Activated T-helper 2 cell treated with anti-CD3 and anti-CD28 coated beads, Interferon-gamma antibody, Interleukin-2, Interleukin-4, amounts not matched to agents 10 μg/mL and 5 μg/mL and 100 μg/mL, durations not matched to agents 14 hours and 24 hours and 36 hours (primary cell): ENCODE measurements around the gene ROMO1. TPM values are rescaled to one million over a fixed set of nuclear protein-coding genes. Genes with fewer than 3 reads are reported as not detected.
"Not testable (repeated sequence)": the region's sequence is repeated elsewhere in the genome, so short reads cannot be mapped to it uniquely, and the experiment has no call there.

Experiments used
- DNase-seq: peaks from one replicate; pipeline ENCODE4 v3.0.0; 2021; ENCODE audit warnings: low spot score
- H3K27ac Mint-ChIP-seq: one replicate; pipeline ENCODE4 v1.8.0; 2021; ENCODE audit warnings: mixed read lengths
- H3K27me3 Mint-ChIP-seq: one replicate; pipeline ENCODE4 v1.8.0; 2021; ENCODE audit warnings: low read depth, mixed read lengths
- H3K36me3 Mint-ChIP-seq: one replicate; pipeline ENCODE4 v1.8.0; 2021; ENCODE audit warnings: low read depth, mixed read lengths
- H3K4me1 Mint-ChIP-seq: one replicate; pipeline ENCODE4 v1.8.0; 2021; ENCODE audit warnings: low read depth, mixed read lengths
- H3K4me3 Mint-ChIP-seq: one replicate; pipeline ENCODE4 v1.8.0; 2021; ENCODE audit warnings: low read depth, mild to moderate bottlenecking, moderate library complexity, mixed read lengths
- H3K9me3 Mint-ChIP-seq: one replicate; pipeline ENCODE4 v1.8.0; 2021; ENCODE audit warnings: mixed read lengths
- intact Hi-C: fragments of 100-400 bp; cut with micrococcal nuclease; formaldehyde crosslinking; loops from one replicate; pipeline ENCODE4 v1.15.1; 2023
- total RNA-seq: library from RNA; stranded (reverse); gene quantifications from 2 replicates; pipeline ENCODE4 v1.2.3, GENCODE V29; 2022

ROMO1 gene
- total RNA-seq, 1 donor from 2014 or later, result 98.4 TPM

GRCh38 chr20:35719717-35720116, 20.5 kb downstream of the ROMO1 start:
- Mint-ChIP-seq H3K4me3 (no peak overlapping the region), H3K4me1 (peaks cover 21% of the 10 kb centered on the region), H3K27ac (no peak overlapping the region), H3K27me3 (no peaks in the 10 kb centered on the region), H3K9me3 (no peaks in the 10 kb centered on the region), H3K36me3 (peaks cover 81% of the 10 kb centered on the region)
- intact Hi-C loops, result no loop called here
- DNase-seq, result no peak

GRCh38 chr20:35720165-35721123, 21.2 kb downstream of the ROMO1 start:
- H3K27me3 Mint-ChIP-seq, result no peaks in the 10 kb centered on the region
- H3K4me1 Mint-ChIP-seq, result peaks cover 18% of the 10 kb centered on the region
- no peaks in the 10 kb centered on the region for H3K9me3 Mint-ChIP-seq
- H3K4me3 Mint-ChIP-seq, result no peak overlapping the region
- no peak overlapping the region for H3K27ac Mint-ChIP-seq
- no peak for DNase-seq
- peaks cover 83% of the 10 kb centered on the region for H3K36me3 Mint-ChIP-seq
- intact Hi-C loops, result no loop called here

- intact Hi-C loops, result no loop called here
- Mint-ChIP-seq H3K36me3 (peaks cover 84% of the 10 kb centered on the region), H3K9me3 (no peaks in the 10 kb centered on the region), H3K27ac (no peak overlapping the region), H3K4me1 (peaks cover 16% of the 10 kb centered on the region), H3K27me3 (no peaks in the 10 kb centered on the region), H3K4me3 (no peak overlapping the region)
- DNase-seq, result no peak
These were observed 22.0 kb downstream of the ROMO1 start for GRCh38 chr20:35721219-35721618.

DNA sequence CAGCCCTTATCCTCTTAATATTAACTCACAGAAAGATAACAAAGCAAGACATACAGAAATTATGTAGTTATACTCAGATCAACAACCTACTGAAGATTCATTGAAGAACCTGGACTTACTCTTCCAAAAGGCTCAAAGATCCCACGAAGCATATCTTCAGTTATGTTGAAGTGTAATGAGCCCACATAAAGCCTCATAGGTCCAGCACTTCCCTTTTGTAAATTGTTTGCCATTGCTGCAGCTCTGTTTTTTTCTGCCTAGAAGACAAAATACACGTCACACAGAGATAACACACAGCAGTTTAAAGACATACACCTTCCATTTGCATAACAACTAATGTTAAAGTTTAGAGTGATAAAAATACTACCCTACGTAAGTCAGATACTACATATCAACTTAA, 22.4 kb downstream of the ROMO1 start:
- no peak for DNase-seq
- H3K27ac Mint-ChIP-seq, result peak overlapping the region; percentile 1
- H3K27me3 Mint-ChIP-seq, result no peaks in the 10 kb centered on the region
- no peak overlapping the region for H3K4me3 Mint-ChIP-seq
- peaks cover 85% of the 10 kb centered on the region for H3K36me3 Mint-ChIP-seq
- H3K4me1 Mint-ChIP-seq, result peaks cover 16% of the 10 kb centered on the region
- H3K9me3 Mint-ChIP-seq, result no peaks in the 10 kb centered on the region
- intact Hi-C loops, result no loop called here

GRCh38 chr20:35723275-35723639, 24.1 kb downstream of the ROMO1 start:
- H3K4me3 Mint-ChIP-seq, H3K27ac Mint-ChIP-seq, intact Hi-C loops, H3K9me3 Mint-ChIP-seq, DNase-seq, H3K27me3 Mint-ChIP-seq: not testable (repeated sequence)
- Mint-ChIP-seq H3K4me1 (peaks cover 19% of the 10 kb centered on the region), H3K36me3 (peaks cover 86% of the 10 kb centered on the region)

DNA sequence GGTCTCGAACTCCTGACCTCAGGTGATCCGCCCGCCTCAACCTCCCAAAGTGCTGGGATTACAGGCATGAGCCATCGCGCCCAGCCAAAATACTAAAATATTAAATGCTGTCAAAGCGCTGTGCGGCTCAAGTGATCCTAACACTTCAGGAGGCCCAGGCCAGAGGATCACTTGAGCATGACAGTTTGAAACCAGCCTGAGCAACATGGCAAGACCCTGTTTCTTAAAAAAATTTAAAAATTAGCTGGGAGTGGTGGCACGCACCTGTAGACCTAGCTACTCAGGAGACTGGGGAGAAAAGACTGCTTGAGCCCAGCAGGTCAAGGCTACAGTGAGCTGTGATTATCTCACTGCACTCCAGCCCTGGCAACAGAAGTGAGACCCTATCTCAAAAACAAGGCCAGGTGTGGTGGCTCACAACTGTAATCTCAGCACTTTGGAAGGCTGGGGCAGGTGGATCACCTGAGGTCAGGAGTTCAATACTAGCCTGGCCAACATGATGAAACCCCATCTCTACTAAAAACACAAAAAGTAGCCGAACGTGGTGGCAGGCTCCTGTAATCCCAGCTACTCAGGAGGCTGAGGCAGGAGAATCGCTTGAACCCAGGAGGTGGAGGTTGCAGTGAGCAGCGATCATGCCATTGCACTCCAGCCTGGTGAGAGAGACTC, 24.6 kb downstream of the ROMO1 start:
- H3K27ac Mint-ChIP-seq, H3K27me3 Mint-ChIP-seq, H3K9me3 Mint-ChIP-seq, H3K4me3 Mint-ChIP-seq, DNase-seq, intact Hi-C loops: not testable (repeated sequence)
- Mint-ChIP-seq H3K4me1 (peaks cover 19% of the 10 kb centered on the region), H3K36me3 (peaks cover 85% of the 10 kb centered on the region)

DNA sequence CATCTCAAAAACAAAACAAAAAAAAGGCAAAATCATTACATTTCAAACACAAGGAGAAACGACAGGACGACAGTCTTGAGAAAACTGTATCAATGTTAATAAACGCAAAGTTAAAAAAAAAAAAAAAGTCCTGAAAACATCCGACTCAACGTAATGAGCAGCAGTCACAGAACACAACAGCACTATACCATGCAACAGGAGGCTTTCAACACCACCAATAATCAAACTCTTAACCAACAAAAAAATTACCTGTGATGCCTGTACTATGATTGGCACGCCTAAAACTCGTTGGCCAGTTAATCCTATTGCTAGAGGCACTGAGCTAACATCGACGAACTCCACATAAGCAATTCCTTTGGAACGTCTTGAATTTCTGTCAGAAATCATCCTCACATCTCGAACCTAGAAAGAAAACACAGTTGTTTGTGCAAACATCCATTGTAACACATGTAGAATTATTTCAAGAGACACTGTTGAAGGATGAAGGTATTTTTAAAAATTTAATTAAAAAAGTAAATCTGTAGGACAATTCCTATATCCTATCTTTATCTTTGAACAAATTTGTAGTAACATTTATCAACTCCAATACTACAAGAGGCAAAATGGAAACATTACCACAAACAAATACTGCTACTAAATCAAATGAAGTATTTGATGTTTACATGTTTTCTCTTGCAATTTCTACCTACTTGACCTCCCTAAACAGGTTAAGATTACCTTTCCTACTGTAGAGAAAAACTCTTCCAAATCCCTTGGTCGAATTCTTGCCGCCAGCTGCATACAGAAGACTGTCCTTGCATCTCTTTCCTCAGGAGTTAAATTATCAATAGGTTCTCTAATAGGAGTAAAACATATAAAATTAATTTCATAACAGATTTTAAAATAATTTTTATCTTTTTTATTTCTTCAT, 25.4 kb downstream of the ROMO1 start:
- Mint-ChIP-seq H3K4me1 (peaks cover 19% of the 10 kb centered on the region), H3K36me3 (peaks cover 85% of the 10 kb centered on the region), H3K9me3 (no peaks in the 10 kb centered on the region), H3K27ac (no peak overlapping the region), H3K27me3 (no peaks in the 10 kb centered on the region), H3K4me3 (no peak overlapping the region)
- intact Hi-C loops, result no loop called here
- DNase-seq, result no peak

GRCh38 chr20:35726842-35727711, 27.9 kb downstream of the ROMO1 start:
- H3K27me3 Mint-ChIP-seq, result no peaks in the 10 kb centered on the region
- DNase-seq, result no peak
- peaks cover 17% of the 10 kb centered on the region for H3K4me1 Mint-ChIP-seq
- no peaks in the 10 kb centered on the region for H3K9me3 Mint-ChIP-seq
- H3K27ac Mint-ChIP-seq, result no peak overlapping the region
- peaks cover 81% of the 10 kb centered on the region for H3K36me3 Mint-ChIP-seq
- intact Hi-C loops, result no loop called here
- H3K4me3 Mint-ChIP-seq, result no peak overlapping the region

DNA sequence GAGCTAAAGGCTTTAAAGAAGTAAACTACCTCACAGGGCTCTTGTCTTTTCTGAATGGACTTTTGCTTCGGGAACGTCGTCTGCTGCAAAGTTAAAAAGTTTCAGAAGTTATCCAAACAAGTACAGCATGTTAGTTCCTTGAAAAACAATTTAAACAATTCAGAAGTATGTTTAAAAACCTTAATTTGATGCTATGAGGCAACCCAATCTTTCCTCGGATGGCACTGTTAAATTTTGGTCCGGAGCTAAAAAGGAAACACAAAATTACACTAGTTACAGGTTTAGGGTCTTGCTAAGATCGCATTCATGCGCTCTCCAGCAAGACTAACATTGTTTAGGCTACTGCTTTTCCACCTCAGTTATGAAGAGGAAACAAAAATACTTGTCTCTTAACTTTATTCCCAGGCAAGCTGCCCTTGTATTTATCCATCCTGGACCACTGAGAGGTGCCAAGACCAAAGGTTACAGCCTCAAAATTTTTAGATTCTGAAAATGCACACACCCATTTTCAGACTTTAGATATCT, 30.1 kb downstream of the ROMO1 start:
- H3K27me3 Mint-ChIP-seq, result no peaks in the 10 kb centered on the region
- DNase-seq, result no peak
- intact Hi-C loops, result no loop called here
- H3K4me3 Mint-ChIP-seq, result no peak overlapping the region
- H3K27ac Mint-ChIP-seq, result no peak overlapping the region
- peaks cover 25% of the 10 kb centered on the region for H3K4me1 Mint-ChIP-seq
- H3K9me3 Mint-ChIP-seq, result no peaks in the 10 kb centered on the region
- H3K36me3 Mint-ChIP-seq, result peaks cover 80% of the 10 kb centered on the region

GRCh38 chr20:35729836-35730582, 30.8 kb downstream of the ROMO1 start:
- H3K27me3 Mint-ChIP-seq, result no peaks in the 10 kb centered on the region
- DNase-seq, result no peak
- intact Hi-C loops, result no loop called here
- H3K9me3 Mint-ChIP-seq, result no peaks in the 10 kb centered on the region
- H3K4me3 Mint-ChIP-seq, result no peak overlapping the region
- H3K27ac Mint-ChIP-seq, result no peak overlapping the region
- peaks cover 82% of the 10 kb centered on the region for H3K36me3 Mint-ChIP-seq
- peaks cover 27% of the 10 kb centered on the region for H3K4me1 Mint-ChIP-seq
